ENCODE data around the gene TMED8.

The TMED8 gene

GRCh38 chr14:77369285-77369684, 7.6 kb downstream of the TMED8 start:
- ChIA-PET POLR2A (interaction anchor here (0.5 kb wide), 1 partner anchor 184 kb away, joined by 3 read pairs; no protein-coding TSS in a partner anchor), CTCF (interaction anchor here (0.9 to 1.2 kb wide), 3 partner anchors 11 to 53 kb away, joined by 3 read pairs; no protein-coding TSS in a partner anchor)
- DNase-seq (ENCODE audit: extremely low spot score) = no peak
- TF ChIP-seq, protein P1, sequence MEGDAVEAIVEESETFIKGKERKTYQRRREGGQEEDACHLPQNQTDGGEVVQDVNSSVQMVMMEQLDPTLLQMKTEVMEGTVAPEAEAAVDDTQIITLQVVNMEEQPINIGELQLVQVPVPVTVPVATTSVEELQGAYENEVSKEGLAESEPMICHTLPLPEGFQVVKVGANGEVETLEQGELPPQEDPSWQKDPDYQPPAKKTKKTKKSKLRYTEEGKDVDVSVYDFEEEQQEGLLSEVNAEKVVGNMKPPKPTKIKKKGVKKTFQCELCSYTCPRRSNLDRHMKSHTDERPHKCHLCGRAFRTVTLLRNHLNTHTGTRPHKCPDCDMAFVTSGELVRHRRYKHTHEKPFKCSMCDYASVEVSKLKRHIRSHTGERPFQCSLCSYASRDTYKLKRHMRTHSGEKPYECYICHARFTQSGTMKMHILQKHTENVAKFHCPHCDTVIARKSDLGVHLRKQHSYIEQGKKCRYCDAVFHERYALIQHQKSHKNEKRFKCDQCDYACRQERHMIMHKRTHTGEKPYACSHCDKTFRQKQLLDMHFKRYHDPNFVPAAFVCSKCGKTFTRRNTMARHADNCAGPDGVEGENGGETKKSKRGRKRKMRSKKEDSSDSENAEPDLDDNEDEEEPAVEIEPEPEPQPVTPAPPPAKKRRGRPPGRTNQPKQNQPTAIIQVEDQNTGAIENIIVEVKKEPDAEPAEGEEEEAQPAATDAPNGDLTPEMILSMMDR (IDR thresholded peaks at IDR 0.05; ENCODE audit: control extremely low read depth, extremely low read depth, low read depth, missing control alignments) = no peak

DNA sequence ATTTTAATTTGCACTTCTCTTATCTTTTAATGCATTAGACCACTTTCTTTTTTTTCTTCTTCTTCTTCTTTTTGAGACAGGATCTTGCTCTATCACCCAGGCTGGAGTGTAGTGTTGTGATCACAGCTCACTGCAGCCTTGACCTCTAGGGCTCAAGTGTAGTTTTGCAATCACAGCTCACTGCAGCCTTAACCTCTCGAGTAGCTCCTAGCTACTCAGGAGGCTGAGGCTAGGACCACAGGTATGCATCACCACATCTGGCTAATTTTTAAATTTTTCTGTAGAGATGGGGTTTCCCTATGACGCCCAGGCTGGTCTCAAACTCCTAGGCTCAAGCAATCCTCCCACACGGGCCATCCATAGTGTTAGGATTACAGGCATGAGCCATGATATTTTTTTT, 12.7 kb downstream of the TMED8 start:
- DNase-seq (ENCODE audit: extremely low spot score) = no peak
- POLR2A ChIA-PET = no interaction called here
- TF ChIP-seq, protein P1 (IDR thresholded peaks at IDR 0.05; ENCODE audit: control extremely low read depth, extremely low read depth, low read depth, missing control alignments) = no peak
- CTCF ChIA-PET = interaction anchor here (0.9 to 2.2 kb wide), 3 partner anchors 10 to 48 kb away, joined by 3 to 12 read pairs (median 3); no protein-coding TSS in a partner anchor

- no peak for DNase-seq (ENCODE audit: extremely low spot score)
- TF ChIP-seq, protein P1 (IDR thresholded peaks at IDR 0.05; ENCODE audit: control extremely low read depth, extremely low read depth, low read depth, missing control alignments) = no peak
- ChIA-PET POLR2A (no interaction called here), CTCF (interaction anchor here (1.3 to 2.0 kb wide), 4 partner anchors 14 to 44 kb away, joined by 3 to 9 read pairs (median 5); partner anchors contain the start of genes SAMD15 and TMED8)
Observed at GRCh38 chr14:77359626-77360025, 17.3 kb downstream of the TMED8 start.

DNA sequence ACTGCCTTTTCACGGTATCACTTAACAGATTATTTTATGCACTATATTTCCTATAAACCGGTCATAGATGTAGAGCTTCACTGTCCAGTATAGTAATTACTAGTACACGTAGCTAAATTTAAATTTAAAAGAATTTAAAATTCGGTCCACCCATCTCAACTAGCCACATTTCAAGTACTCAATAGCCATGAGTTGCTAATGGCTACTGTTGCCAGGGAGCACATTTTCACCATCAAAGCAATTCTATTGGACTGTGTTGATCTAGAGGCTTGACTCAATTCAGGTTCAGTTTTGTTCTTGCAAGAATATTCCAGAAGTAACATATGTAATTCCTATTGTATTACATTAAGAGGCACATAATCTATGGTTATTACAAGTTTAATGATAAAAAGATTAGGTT, 20.0 kb downstream of the TMED8 start:
- TF ChIP-seq, protein P1 (IDR thresholded peaks at IDR 0.05; ENCODE audit: control extremely low read depth, extremely low read depth, low read depth, missing control alignments) = no peak
- POLR2A ChIA-PET = no interaction called here
- CTCF ChIA-PET = interaction anchor here (1.0 to 1.4 kb wide), 3 partner anchors 26 to 55 kb away, joined by 3 read pairs; partner anchors contain the start of gene GSTZ1
- no peak for DNase-seq (ENCODE audit: extremely low spot score)

DNA sequence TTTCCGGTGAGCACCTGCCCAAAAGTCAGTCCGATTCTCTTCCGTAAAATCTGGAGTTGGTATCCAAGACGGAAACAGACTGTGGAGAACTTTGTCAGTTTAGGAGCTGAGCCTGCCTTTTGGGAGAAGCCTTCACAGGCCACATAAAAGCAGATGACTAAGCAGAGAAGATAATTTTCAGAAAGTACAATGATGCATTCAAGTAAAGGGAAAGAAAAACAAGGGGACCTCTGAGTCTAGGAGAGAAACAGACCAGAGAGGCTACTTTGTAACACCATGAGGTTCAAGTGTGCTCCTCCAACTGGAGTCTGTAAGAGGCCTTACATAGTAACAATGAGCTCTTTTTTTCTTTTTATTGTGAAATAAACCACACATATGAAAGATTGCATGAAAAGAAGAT, 21.1 kb downstream of the TMED8 start:
- ChIA-PET CTCF (interaction anchor here (0.8 kb wide), 1 partner anchor 14 kb away, joined by 3 read pairs; no protein-coding TSS in a partner anchor), POLR2A (no interaction called here)
- no peak for DNase-seq (ENCODE audit: extremely low spot score)
- TF ChIP-seq, protein P1 (IDR thresholded peaks at IDR 0.05; ENCODE audit: control extremely low read depth, extremely low read depth, low read depth, missing control alignments) = no peak

- POLR2A ChIA-PET = no interaction called here
- no peak for DNase-seq (ENCODE audit: extremely low spot score)
- CTCF ChIA-PET = interaction anchor here (1.1 to 2.1 kb wide), 3 partner anchors 9 to 14 kb away, joined by 3 to 8 read pairs (median 3); no protein-coding TSS in a partner anchor
- TF ChIP-seq, protein P1 (IDR thresholded peaks at IDR 0.05; ENCODE audit: control extremely low read depth, extremely low read depth, low read depth, missing control alignments) = no peak
Observed at GRCh38 chr14:77353469-77354141, 23.3 kb downstream of the TMED8 start.
